ENCODE results near the gene BAMBI.

- TF ChIP-seq CTCF (IDR thresholded peaks at IDR 0.05) (no peak), POLR2AphosphoS5 (IDR thresholded peaks at IDR 0.05) (no peak), EP300 (IDR thresholded peaks at IDR 0.05) (no peak)
These were observed 9.7 kb downstream of the BAMBI start for GRCh38 chr10:28686835-28687682.
